HepG2 (cell line): ENCODE results near the gene TASP1. TPM values are rescaled to one million over a fixed set of nuclear protein-coding genes. Genes with fewer than 3 reads are reported as not detected.
A peak's percentile ranks its signal among the peaks of the same experiment; 100 is the strongest.

Experiments
- CBFB ChIP-seq: sonication (generic); formaldehyde crosslinking; IDR thresholded peaks from 2 replicates; pipeline ENCODE4 v1.4.0; 2020; ENCODE audit warnings: missing genetic modification reagents
- CCDC6 ChIP-seq: sonication (generic); formaldehyde crosslinking; IDR thresholded peaks from 2 replicates; pipeline ENCODE4 v1.8.1; 2022; ENCODE audit warnings: mild to moderate bottlenecking, missing genetic modification reagents, moderate library complexity
- CREB1 ChIP-seq, 2 experiments: fragments of 450-650 bp in 1 of 2; IDR thresholded peaks; 2 replicates each; pipeline ENCODE4 v1.6.1; 2016 to 2017; ENCODE audit warnings: control low read depth in 1 of 2, mild to moderate bottlenecking in 1 of 2, missing compliant biosample characterization in 1 of 2, missing genetic modification characterization in 1 of 2
- FOXA3 ChIP-seq: IDR thresholded peaks from 2 replicates; pipeline ENCODE4 v1.6.1; 2016; ENCODE audit warnings: missing genetic modification reagents, missing compliant biosample characterization
- FOXK1 ChIP-seq: sonication (generic); formaldehyde crosslinking; IDR thresholded peaks from 2 replicates; pipeline ENCODE4 v1.4.0; 2020; ENCODE audit warnings: low read depth, missing genetic modification reagents, borderline replicate concordance
- FOXP1 ChIP-seq, 2 experiments: fragments of 450-650 bp in 1 of 2; IDR thresholded peaks; 2 replicates each; pipeline ENCODE4 v1.6.1; 2017 to 2018; ENCODE audit warnings: antibody characterized with exemption in 1 of 2
- GATAD2A ChIP-seq: IDR thresholded peaks from 2 replicates; pipeline ENCODE4 v1.6.1; 2016
- MAFK ChIP-seq, 2 experiments: IDR thresholded peaks in 1 of 2; conservative IDR thresholded peaks in 1 of 2; 2 replicates each; pipeline ENCODE4 v1.6.1; 2011; ENCODE audit warnings: improper control_type of control experiment in 2 of 2, low read length in 2 of 2
- RNF2 ChIP-seq: fragments of 450-650 bp; conservative IDR thresholded peaks from 2 replicates; pipeline ENCODE4 v1.6.1; 2016; ENCODE audit warnings: low read depth
- SAP130 ChIP-seq: IDR thresholded peaks from 2 replicates; pipeline ENCODE4 v1.6.1; 2016; ENCODE audit warnings: low read depth
- SOX13 ChIP-seq, 3 experiments: fragments of 450-650 bp in 1 of 3; sonication (generic) in 1 of 3; formaldehyde crosslinking in 1 of 3; IDR thresholded peaks in 2 of 3; conservative IDR thresholded peaks in 1 of 3; 2 replicates each; pipeline versions ENCODE4 v1.5.0 to v1.6.1; 2016 to 2020; ENCODE audit warnings: antibody characterized with exemption in 1 of 3, mild to moderate bottlenecking in 1 of 3, missing compliant biosample characterization in 1 of 3, missing genetic modification reagents in 1 of 3, moderate library complexity in 1 of 3
- TCF7L2 ChIP-seq: IDR thresholded peaks from 2 replicates; pipeline ENCODE4 v1.6.1; 2011; ENCODE audit warnings: mild to moderate bottlenecking, low read depth, low read length, moderate library complexity
- ZNF547 ChIP-seq: sonication (generic); formaldehyde crosslinking; IDR thresholded peaks from 2 replicates; pipeline ENCODE4 v1.5.1; 2020; ENCODE audit warnings: mild to moderate bottlenecking, missing genetic modification reagents
- ZNF570 ChIP-seq: sonication (generic); formaldehyde crosslinking; IDR thresholded peaks from 2 replicates; pipeline ENCODE4 v1.4.0; 2020; ENCODE audit warnings: mild to moderate bottlenecking, missing genetic modification reagents, borderline replicate concordance
- ZNF790 ChIP-seq: sonication (generic); formaldehyde crosslinking; IDR thresholded peaks from 2 replicates; pipeline ENCODE4 v1.8.0; 2022; ENCODE audit warnings: missing genetic modification reagents, mild to moderate bottlenecking, borderline replicate concordance
- ZSCAN30 ChIP-seq: sonication (generic); formaldehyde crosslinking; IDR thresholded peaks from 2 replicates; pipeline ENCODE4 v1.5.0; 2020; ENCODE audit warnings: mild to moderate bottlenecking, missing genetic modification reagents
- polyA plus RNA-seq, 8 experiments: library from polyadenylated mRNA; depleted of rRNA in 3 of 8; stranded (reverse) in 7 of 8; unstranded in 1 of 8; fragments of >200 nt; fragmentation: Illumina TruSeq in 4 of 8; extraction: Trizol in 4 of 8; gene quantifications; 2 replicates each; pipeline versions ENCODE4 v1.2.1 to v1.2.3, GENCODE V29; 2011 to 2016; ENCODE audit warnings: low read depth in 4 of 8, missing spikeins in 1 of 8, mixed read lengths in 1 of 8; ENCODE audit not compliant: insufficient read depth in 1 of 8
- total RNA-seq, 5 experiments: library from RNA; depleted of rRNA; stranded (reverse); fragments of >200 nt; fragmentation: Illumina TruSeq; extraction: Trizol; gene quantifications; 2 replicates each; pipeline ENCODE4 v1.2.3, GENCODE V29; 2016; ENCODE audit warnings: low read depth in 1 of 5
- TF ChIP-seq, protein P1 (sequence below): IDR thresholded peaks from 2 replicates; pipeline ENCODE4 v1.4.0; 2020; ENCODE audit warnings: mild to moderate bottlenecking, missing genetic modification reagents
- TF ChIP-seq, protein P2 (sequence below): sonication (generic); formaldehyde crosslinking; conservative IDR thresholded peaks from 2 replicates; pipeline ENCODE4 v1.8.1; 2023; ENCODE audit warnings: missing genetic modification reagents
- TF ChIP-seq, protein P3 (sequence below): IDR thresholded peaks from 2 replicates; pipeline ENCODE4 v1.6.1; 2016; ENCODE audit warnings: mild to moderate bottlenecking, missing biosample characterization, missing genetic modification reagents
- TF ChIP-seq, protein P4 (sequence below): sonication (generic); formaldehyde crosslinking; conservative IDR thresholded peaks from 2 replicates; pipeline ENCODE4 v1.5.0; 2020; ENCODE audit warnings: missing genetic modification reagents
- TF ChIP-seq, protein P5 (sequence below): sonication (generic); formaldehyde crosslinking; IDR thresholded peaks from 2 replicates; pipeline ENCODE4 v1.5.0; 2020; ENCODE audit warnings: mild to moderate bottlenecking, missing genetic modification reagents

The TASP1 gene
- total and polyA plus RNA-seq, 2 of the 13 experiments (the other 11 are each of a cell fraction or from before 2014, with no cell fraction given), result 10.0 to 25.2 TPM

DNA sequence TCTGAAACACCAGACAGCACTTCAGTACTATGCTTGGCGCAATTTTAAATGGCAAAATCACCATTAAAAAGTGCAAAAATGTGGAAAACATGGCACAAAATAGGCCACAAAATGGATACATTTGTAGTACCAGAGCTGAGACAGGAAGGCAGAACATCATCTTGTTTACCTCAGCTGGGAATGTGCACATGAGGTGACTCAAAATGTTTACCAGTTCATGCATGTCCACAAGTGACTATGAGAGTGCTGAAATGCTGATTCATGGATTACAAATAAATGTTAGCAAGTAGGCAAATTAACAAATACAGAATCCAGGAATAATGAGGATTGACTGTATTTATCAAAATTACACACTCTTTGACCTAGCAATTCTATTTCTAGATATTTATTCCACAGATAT is 216.1 kb downstream of the TASP1 start (continued):
- TF ChIP-seq, protein P1, sequence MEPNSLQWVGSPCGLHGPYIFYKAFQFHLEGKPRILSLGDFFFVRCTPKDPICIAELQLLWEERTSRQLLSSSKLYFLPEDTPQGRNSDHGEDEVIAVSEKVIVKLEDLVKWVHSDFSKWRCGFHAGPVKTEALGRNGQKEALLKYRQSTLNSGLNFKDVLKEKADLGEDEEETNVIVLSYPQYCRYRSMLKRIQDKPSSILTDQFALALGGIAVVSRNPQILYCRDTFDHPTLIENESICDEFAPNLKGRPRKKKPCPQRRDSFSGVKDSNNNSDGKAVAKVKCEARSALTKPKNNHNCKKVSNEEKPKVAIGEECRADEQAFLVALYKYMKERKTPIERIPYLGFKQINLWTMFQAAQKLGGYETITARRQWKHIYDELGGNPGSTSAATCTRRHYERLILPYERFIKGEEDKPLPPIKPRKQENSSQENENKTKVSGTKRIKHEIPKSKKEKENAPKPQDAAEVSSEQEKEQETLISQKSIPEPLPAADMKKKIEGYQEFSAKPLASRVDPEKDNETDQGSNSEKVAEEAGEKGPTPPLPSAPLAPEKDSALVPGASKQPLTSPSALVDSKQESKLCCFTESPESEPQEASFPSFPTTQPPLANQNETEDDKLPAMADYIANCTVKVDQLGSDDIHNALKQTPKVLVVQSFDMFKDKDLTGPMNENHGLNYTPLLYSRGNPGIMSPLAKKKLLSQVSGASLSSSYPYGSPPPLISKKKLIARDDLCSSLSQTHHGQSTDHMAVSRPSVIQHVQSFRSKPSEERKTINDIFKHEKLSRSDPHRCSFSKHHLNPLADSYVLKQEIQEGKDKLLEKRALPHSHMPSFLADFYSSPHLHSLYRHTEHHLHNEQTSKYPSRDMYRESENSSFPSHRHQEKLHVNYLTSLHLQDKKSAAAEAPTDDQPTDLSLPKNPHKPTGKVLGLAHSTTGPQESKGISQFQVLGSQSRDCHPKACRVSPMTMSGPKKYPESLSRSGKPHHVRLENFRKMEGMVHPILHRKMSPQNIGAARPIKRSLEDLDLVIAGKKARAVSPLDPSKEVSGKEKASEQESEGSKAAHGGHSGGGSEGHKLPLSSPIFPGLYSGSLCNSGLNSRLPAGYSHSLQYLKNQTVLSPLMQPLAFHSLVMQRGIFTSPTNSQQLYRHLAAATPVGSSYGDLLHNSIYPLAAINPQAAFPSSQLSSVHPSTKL, result peak; percentile 84
- no peak for TF ChIP-seq RNF2
- no peak for TF ChIP-seq CBFB (CRISPR knock-in tag)
- TF ChIP-seq MAFK (conservative IDR thresholded peaks at IDR 0.05 in 1 of 2, IDR thresholded peaks at IDR 0.05 in 1 of 2; ENCODE audit: low read length in 2 of 2), result peak; percentile 97 to 99
- TF ChIP-seq ZNF790 (CRISPR knock-in tag), result no peak
- TF ChIP-seq, protein P2, sequence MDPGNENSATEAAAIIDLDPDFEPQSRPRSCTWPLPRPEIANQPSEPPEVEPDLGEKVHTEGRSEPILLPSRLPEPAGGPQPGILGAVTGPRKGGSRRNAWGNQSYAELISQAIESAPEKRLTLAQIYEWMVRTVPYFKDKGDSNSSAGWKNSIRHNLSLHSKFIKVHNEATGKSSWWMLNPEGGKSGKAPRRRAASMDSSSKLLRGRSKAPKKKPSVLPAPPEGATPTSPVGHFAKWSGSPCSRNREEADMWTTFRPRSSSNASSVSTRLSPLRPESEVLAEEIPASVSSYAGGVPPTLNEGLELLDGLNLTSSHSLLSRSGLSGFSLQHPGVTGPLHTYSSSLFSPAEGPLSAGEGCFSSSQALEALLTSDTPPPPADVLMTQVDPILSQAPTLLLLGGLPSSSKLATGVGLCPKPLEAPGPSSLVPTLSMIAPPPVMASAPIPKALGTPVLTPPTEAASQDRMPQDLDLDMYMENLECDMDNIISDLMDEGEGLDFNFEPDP (CRISPR knock-in tag), result 0 out of 2 replicates have a peak, but pooled peaks have one; percentile 34
- TF ChIP-seq ZNF570 (CRISPR knock-in tag), result no peak
- no peak for TF ChIP-seq ZNF547 (CRISPR knock-in tag)
- peak; percentile 100 for TF ChIP-seq FOXP1 (IDR thresholded peaks at IDR 0.05)
- peak; percentile 100 for TF ChIP-seq FOXP1 (CRISPR knock-in tag; IDR thresholded peaks at IDR 0.05)
- TF ChIP-seq, protein P3, sequence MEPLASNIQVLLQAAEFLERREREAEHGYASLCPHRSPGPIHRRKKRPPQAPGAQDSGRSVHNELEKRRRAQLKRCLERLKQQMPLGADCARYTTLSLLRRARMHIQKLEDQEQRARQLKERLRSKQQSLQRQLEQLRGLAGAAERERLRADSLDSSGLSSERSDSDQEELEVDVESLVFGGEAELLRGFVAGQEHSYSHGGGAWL, result no peak
- TF ChIP-seq FOXK1 (CRISPR knock-in tag), result peak; percentile 91; the same call in 1 of the 2 replicates
- no peak for TF ChIP-seq SOX13 (IDR thresholded peaks at IDR 0.05)
- TF ChIP-seq SOX13 (CRISPR knock-in tag; conservative IDR thresholded peaks at IDR 0.05 in 1 of 2, IDR thresholded peaks at IDR 0.05 in 1 of 2), result peak in 1 of 2 experiments; percentile 36; a peak in 1 of 4 replicates
- TF ChIP-seq SAP130 (CRISPR knock-in tag), result peak; percentile 70
- TF ChIP-seq, protein P4, sequence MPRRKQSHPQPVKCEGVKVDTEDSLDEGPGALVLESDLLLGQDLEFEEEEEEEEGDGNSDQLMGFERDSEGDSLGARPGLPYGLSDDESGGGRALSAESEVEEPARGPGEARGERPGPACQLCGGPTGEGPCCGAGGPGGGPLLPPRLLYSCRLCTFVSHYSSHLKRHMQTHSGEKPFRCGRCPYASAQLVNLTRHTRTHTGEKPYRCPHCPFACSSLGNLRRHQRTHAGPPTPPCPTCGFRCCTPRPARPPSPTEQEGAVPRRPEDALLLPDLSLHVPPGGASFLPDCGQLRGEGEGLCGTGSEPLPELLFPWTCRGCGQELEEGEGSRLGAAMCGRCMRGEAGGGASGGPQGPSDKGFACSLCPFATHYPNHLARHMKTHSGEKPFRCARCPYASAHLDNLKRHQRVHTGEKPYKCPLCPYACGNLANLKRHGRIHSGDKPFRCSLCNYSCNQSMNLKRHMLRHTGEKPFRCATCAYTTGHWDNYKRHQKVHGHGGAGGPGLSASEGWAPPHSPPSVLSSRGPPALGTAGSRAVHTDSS (CRISPR knock-in tag), result no peak
- peak; percentile 80 for TF ChIP-seq GATAD2A
- TF ChIP-seq FOXA3 (CRISPR knock-in tag), result peak; percentile 85
- no peak for TF ChIP-seq TCF7L2
- TF ChIP-seq CREB1 (IDR thresholded peaks at IDR 0.05), result no peak
- no peak for TF ChIP-seq CREB1 (CRISPR knock-in tag; IDR thresholded peaks at IDR 0.05)
- TF ChIP-seq, protein P5, sequence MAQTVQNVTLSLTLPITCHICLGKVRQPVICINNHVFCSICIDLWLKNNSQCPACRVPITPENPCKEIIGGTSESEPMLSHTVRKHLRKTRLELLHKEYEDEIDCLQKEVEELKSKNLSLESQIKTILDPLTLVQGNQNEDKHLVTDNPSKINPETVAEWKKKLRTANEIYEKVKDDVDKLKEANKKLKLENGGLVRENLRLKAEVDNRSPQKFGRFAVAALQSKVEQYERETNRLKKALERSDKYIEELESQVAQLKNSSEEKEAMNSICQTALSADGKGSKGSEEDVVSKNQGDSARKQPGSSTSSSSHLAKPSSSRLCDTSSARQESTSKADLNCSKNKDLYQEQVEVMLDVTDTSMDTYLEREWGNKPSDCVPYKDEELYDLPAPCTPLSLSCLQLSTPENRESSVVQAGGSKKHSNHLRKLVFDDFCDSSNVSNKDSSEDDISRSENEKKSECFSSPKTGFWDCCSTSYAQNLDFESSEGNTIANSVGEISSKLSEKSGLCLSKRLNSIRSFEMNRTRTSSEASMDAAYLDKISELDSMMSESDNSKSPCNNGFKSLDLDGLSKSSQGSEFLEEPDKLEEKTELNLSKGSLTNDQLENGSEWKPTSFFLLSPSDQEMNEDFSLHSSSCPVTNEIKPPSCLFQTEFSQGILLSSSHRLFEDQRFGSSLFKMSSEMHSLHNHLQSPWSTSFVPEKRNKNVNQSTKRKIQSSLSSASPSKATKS (CRISPR knock-in tag), result no peak
- no peak for TF ChIP-seq ZSCAN30 (CRISPR knock-in tag)
- no peak for TF ChIP-seq CCDC6 (CRISPR knock-in tag)
